NCI-H1417 treated with DMSO at 0.1 percent for 48 hours (cell line): ENCODE results near the gene FLVCR2.

Experiments used
- DNase-seq: peaks from one replicate; lab custom pipeline; 2025; lab: John Stamatoyannopoulos, UW

The FLVCR2 gene

GRCh38 chr14:75630695-75631452 is 52.5 kb downstream of the FLVCR2 start:
- no peak for DNase-seq

GRCh38 chr14:75631453-75631831 is 53.0 kb downstream of the FLVCR2 start:
- DNase-seq = no peak

- no peak for DNase-seq
Measured at GRCh38 chr14:75634848-75635247, 56.4 kb downstream of the FLVCR2 start.

- no peak for DNase-seq
Measured at GRCh38 chr14:75636100-75636692, 57.8 kb downstream of the FLVCR2 start.

- no peak for DNase-seq
Measured at GRCh38 chr14:75640876-75641275, 62.5 kb downstream of the FLVCR2 start.

- DNase-seq = no peak
Measured at GRCh38 chr14:75643985-75644384, 65.6 kb downstream of the FLVCR2 start.

GRCh38 chr14:75645056-75645455 is 66.6 kb downstream of the FLVCR2 start:
- no peak for DNase-seq

- DNase-seq = no peak
Measured at GRCh38 chr14:75646762-75647161, 68.3 kb downstream of the FLVCR2 start.

GRCh38 chr14:75647640-75648039 is 69.2 kb downstream of the FLVCR2 start:
- no peak for DNase-seq

- no peak for DNase-seq
Measured at GRCh38 chr14:75648066-75648838, 69.8 kb downstream of the FLVCR2 start.

- DNase-seq = no peak
Measured at GRCh38 chr14:75649337-75649736, 70.9 kb downstream of the FLVCR2 start.

- DNase-seq = no peak
Measured at GRCh38 chr14:75649773-75650172, 71.4 kb downstream of the FLVCR2 start.

GRCh38 chr14:75650253-75651058 is 72.0 kb downstream of the FLVCR2 start:
- DNase-seq = no peak

- no peak for DNase-seq
Measured at GRCh38 chr14:75653563-75653962, 75.1 kb downstream of the FLVCR2 start.

- no peak for DNase-seq
Measured at GRCh38 chr14:75654127-75654732, 75.8 kb downstream of the FLVCR2 start.

- no peak for DNase-seq
Measured at GRCh38 chr14:75655235-75655634, 76.8 kb downstream of the FLVCR2 start.

GRCh38 chr14:75657331-75657730 is 78.9 kb downstream of the FLVCR2 start:
- no peak for DNase-seq

- no peak for DNase-seq
Measured at GRCh38 chr14:75658957-75659356, 80.5 kb downstream of the FLVCR2 start.

GRCh38 chr14:75660238-75660629 is 81.8 kb downstream of the FLVCR2 start:
- DNase-seq = no peak

- DNase-seq = peak; percentile 99
Measured at GRCh38 chr14:75660630-75661498, 82.4 kb downstream of the FLVCR2 start, which contains the start of the genes ERG28 and TTLL5. Gene ERG28 (minus strand): TSS chr14:75660876. CDS start chr14:75657502, 3,374 bp downstream. Gene TTLL5 (plus strand): TSS chr14:75661246. CDS start chr14:75663150, 1,904 bp downstream.

GRCh38 chr14:75661499-75661814 is 83.0 kb downstream of the FLVCR2 start:
- no peak for DNase-seq
